Measurements from ENCODE around the gene PCNX2.
A peak's percentile ranks its signal among the peaks of the same experiment; 100 is the strongest.

The PCNX2 gene

DNA sequence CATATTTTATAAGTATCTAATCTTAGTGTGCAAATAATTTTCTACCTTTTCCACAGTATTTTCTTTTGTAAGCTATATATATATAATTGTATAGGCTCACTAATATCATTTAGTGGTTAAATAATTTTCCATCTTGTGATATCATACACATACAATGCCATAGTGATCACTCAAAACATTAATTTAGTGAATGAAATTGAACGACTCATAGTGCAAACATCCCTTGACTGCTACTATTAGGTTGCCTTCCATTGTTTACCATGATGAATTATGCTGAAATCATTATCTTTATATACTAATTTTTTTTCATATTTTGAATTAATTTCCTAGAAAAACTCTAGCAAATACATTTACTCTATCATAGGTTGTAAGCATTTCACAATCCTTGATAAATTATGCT, 127.1 kb downstream of the PCNX2 start:
- no peak for DNase-seq (ENCODE audit: low read depth, low spot score)
- TF ChIP-seq, protein P1, sequence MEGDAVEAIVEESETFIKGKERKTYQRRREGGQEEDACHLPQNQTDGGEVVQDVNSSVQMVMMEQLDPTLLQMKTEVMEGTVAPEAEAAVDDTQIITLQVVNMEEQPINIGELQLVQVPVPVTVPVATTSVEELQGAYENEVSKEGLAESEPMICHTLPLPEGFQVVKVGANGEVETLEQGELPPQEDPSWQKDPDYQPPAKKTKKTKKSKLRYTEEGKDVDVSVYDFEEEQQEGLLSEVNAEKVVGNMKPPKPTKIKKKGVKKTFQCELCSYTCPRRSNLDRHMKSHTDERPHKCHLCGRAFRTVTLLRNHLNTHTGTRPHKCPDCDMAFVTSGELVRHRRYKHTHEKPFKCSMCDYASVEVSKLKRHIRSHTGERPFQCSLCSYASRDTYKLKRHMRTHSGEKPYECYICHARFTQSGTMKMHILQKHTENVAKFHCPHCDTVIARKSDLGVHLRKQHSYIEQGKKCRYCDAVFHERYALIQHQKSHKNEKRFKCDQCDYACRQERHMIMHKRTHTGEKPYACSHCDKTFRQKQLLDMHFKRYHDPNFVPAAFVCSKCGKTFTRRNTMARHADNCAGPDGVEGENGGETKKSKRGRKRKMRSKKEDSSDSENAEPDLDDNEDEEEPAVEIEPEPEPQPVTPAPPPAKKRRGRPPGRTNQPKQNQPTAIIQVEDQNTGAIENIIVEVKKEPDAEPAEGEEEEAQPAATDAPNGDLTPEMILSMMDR (IDR thresholded peaks at IDR 0.05; ENCODE audit: low read depth, low read length), result no peak
- H3K4me3 ChIP-seq (ENCODE audit: low read depth, low read length), result no peak overlapping the region
- in situ Hi-C loops (cut with HindIII; ENCODE audit: low sequenced_read_pairs), result no loop called here

DNA sequence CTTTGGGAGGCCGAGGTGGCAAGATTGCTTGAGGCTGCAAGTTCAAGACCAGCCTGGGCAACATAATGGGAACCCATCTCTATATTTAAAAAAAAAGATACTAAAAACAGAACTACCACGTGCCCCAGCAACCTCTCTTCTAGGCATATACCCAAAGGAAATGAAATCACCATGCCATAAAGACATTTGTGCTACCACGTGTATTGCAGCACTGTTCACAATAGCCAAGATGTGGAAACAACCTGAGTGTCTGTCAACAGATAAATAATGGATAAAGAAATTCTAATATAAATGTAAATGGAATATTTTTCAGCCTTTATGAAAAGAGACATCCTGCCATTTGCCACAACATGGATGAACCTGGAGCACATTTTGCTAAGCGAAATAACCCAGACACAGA, 128.6 kb downstream of the PCNX2 start:
- H3K4me3 ChIP-seq (ENCODE audit: low read depth, low read length), result no peak overlapping the region
- in situ Hi-C loops (cut with HindIII; ENCODE audit: low sequenced_read_pairs), result no loop called here
- DNase-seq (ENCODE audit: low read depth, low spot score), result peak; percentile 37
- TF ChIP-seq, protein P1 (IDR thresholded peaks at IDR 0.05; ENCODE audit: low read depth, low read length), result no peak

DNA sequence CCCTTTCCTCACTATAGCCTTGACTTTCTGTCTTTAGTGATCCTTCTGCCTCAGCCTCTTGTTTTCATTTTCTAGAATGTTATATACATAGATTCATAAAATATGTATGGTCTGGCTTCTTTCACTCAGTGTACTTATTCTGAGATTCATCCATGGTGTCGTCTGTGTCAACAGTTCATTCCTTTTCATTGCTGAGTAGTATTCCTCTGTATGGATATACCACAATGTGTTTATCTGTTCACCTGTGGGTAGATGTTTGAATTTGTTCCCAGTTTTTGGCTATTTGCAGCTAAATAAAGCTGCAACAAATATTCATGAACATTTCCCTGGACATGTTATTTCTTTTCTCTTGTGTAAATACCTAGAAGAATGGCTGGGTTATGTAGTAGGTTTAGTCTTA, 131.8 kb downstream of the PCNX2 start:
- in situ Hi-C loops (cut with HindIII; ENCODE audit: low sequenced_read_pairs), result no loop called here
- TF ChIP-seq, protein P1 (IDR thresholded peaks at IDR 0.05; ENCODE audit: low read depth, low read length), result no peak
- no peak for DNase-seq (ENCODE audit: low read depth, low spot score)
- no peak overlapping the region for H3K4me3 ChIP-seq (ENCODE audit: low read depth, low read length)

DNA sequence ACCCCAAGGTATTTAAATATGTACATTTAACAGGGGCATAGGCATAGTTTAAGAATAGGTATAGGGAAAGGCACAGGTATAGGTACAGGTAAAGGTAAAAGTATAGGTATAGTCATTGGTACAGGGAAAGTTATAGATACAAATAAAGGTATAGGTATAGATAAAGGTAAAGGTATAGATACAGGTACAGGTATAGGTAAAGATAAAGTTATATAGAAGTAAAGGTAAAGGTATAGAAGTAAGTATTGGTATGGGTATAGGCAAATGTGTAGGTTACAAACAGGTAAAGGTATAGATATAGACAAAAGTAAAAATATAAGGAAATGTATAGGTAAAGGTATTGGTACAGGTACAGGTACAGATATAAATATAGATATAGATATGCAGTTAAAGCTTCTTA, 137.2 kb downstream of the PCNX2 start:
- in situ Hi-C loops (cut with HindIII; ENCODE audit: low sequenced_read_pairs), result no loop called here
- TF ChIP-seq, protein P1 (IDR thresholded peaks at IDR 0.05; ENCODE audit: low read depth, low read length), result no peak
- H3K4me3 ChIP-seq (ENCODE audit: low read depth, low read length), result no peak overlapping the region
- no peak for DNase-seq (ENCODE audit: low read depth, low spot score)

DNA sequence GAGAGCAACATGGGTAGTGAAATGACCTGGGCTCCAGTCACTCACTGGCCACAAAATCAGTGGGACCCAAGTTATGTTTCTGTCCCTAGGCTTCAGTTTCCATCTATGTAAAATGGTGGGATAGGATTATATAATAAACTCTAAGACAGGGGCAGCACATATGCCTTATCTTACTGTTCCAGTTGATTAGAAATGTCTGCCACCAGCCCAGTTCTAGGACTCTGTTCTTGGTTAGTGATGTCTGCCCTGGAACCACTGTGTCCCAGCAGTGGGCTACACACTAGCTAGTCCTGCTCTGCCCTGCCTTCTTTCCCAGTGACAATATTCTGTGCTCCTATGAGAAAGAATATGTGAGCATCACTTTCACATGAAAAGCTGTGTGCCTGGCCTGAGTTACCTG, 138.3 kb downstream of the PCNX2 start:
- TF ChIP-seq, protein P1 (IDR thresholded peaks at IDR 0.05; ENCODE audit: low read depth, low read length), result no peak
- no peak overlapping the region for H3K4me3 ChIP-seq (ENCODE audit: low read depth, low read length)
- DNase-seq (ENCODE audit: low read depth, low spot score), result no peak
- in situ Hi-C loops (cut with HindIII; ENCODE audit: low sequenced_read_pairs), result no loop called here

DNA sequence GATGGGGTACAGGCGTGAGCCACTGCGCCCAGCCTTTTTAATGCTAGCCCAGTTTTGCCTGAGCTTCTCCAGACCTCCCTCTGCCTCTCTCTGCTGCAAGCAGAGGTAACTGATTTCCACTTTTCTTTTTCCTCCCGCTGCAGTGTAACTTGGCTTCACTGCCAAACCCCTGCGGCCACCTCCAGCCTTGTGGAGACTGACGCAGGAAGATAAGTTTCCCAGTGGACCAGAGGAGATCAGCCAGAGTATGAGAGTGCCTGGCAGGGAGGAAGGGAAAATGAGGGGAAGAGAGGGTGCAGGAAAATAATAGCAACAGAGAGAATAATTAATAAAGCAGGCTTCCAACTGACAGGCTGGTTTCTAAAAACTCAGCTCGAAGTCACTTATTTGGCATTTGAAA, 143.7 kb downstream of the PCNX2 start:
- no peak overlapping the region for H3K4me3 ChIP-seq (ENCODE audit: low read depth, low read length)
- peak; percentile 9 for DNase-seq (ENCODE audit: low read depth, low spot score)
- in situ Hi-C loops (cut with HindIII; ENCODE audit: low sequenced_read_pairs), result no loop called here
- TF ChIP-seq, protein P1 (IDR thresholded peaks at IDR 0.05; ENCODE audit: low read depth, low read length), result no peak

DNA sequence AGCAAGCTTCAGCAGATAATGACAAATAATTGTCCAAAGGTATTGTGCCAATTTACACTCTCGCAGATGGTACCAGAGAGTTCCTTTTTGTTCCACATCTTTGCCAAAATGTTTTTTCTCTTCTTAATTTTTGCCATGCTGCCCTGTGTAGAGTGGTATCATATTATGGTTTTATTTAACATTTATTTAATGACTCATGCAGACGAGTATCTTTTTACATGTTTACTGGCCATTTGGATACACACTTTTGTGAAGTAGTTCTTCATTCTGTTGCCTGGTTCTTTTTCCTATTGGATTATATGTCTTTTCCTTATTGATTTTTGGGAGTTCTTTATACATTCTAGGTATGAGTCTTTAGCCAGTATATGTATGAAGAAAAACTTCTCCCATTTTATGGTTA, 151.1 kb downstream of the PCNX2 start:
- H3K4me3 ChIP-seq (ENCODE audit: low read depth, low read length), result no peak overlapping the region
- in situ Hi-C loops (cut with HindIII; ENCODE audit: low sequenced_read_pairs), result no loop called here
- TF ChIP-seq, protein P1 (IDR thresholded peaks at IDR 0.05; ENCODE audit: low read depth, low read length), result no peak
- DNase-seq (ENCODE audit: low read depth, low spot score), result no peak
